IPS-18a (cell line): ENCODE data around the gene NEURL1.

Experiments used
- H3K27ac ChIP-seq: one replicate; pipeline ENCODE4 v1.5.1; 2013; ENCODE audit warnings: low read length
- H3K27me3 ChIP-seq: one replicate; pipeline ENCODE4 v1.6.1; 2013; ENCODE audit warnings: mild to moderate bottlenecking, low read length; ENCODE audit not compliant: control insufficient read depth, insufficient read depth
- H3K36me3 ChIP-seq: one replicate; pipeline ENCODE4 v1.6.1; 2013; ENCODE audit warnings: low read depth, low read length; ENCODE audit not compliant: control insufficient read depth
- H3K4me1 ChIP-seq: one replicate; pipeline ENCODE4 v1.6.1; 2013; ENCODE audit warnings: low read depth, low read length; ENCODE audit not compliant: control insufficient read depth
- H3K4me3 ChIP-seq: one replicate; pipeline ENCODE4 v1.5.1; 2013; ENCODE audit warnings: low read length
- H3K9ac ChIP-seq: one replicate; pipeline ENCODE4 v1.6.1; 2013; ENCODE audit warnings: mild to moderate bottlenecking, low read length, moderate library complexity
- H3K9me3 ChIP-seq: one replicate; pipeline ENCODE4 v1.6.1; 2013; ENCODE audit warnings: low read depth, low read length; ENCODE audit not compliant: control insufficient read depth

Gene NEURL1

GRCh38 chr10:103529539-103529938 lies 36.0 kb downstream of the NEURL1 start:
- no peaks in the 10 kb centered on the region for H3K27me3 ChIP-seq
- H3K9ac ChIP-seq = no peak overlapping the region
- no peak overlapping the region for H3K27ac ChIP-seq
- no peaks in the 10 kb centered on the region for H3K9me3 ChIP-seq
- H3K36me3 ChIP-seq = no peaks in the 10 kb centered on the region
- H3K4me1 ChIP-seq = peaks cover 3% of the 10 kb centered on the region
- no peak overlapping the region for H3K4me3 ChIP-seq

GRCh38 chr10:103533827-103534226 lies 40.3 kb downstream of the NEURL1 start:
- no peak overlapping the region for H3K27ac ChIP-seq
- no peak overlapping the region for H3K9ac ChIP-seq
- no peaks in the 10 kb centered on the region for H3K27me3 ChIP-seq

GRCh38 chr10:103534621-103535498 lies 41.4 kb downstream of the NEURL1 start:
- Histone ChIP-seq H3K9ac (no peak overlapping the region), H3K27ac (no peak overlapping the region), H3K9me3 (no peaks in the 10 kb centered on the region), H3K4me1 (no peaks in the 10 kb centered on the region), H3K36me3 (no peaks in the 10 kb centered on the region), H3K4me3 (no peak overlapping the region), H3K27me3 (no peaks in the 10 kb centered on the region)

More at GRCh38 chr10:103533827-103534226, 40.3 kb downstream of the NEURL1 start:
- Histone ChIP-seq H3K4me3 (no peak overlapping the region), H3K4me1 (no peaks in the 10 kb centered on the region), H3K36me3 (no peaks in the 10 kb centered on the region), H3K9me3 (no peaks in the 10 kb centered on the region)

GRCh38 chr10:103535595-103535994 lies 42.1 kb downstream of the NEURL1 start:
- H3K4me3 ChIP-seq = no peak overlapping the region
- H3K27me3 ChIP-seq = no peaks in the 10 kb centered on the region
- no peaks in the 10 kb centered on the region for H3K4me1 ChIP-seq
- no peak overlapping the region for H3K27ac ChIP-seq
- H3K9ac ChIP-seq = no peak overlapping the region
- no peaks in the 10 kb centered on the region for H3K36me3 ChIP-seq
- no peaks in the 10 kb centered on the region for H3K9me3 ChIP-seq

GRCh38 chr10:103539751-103540150 lies 46.2 kb downstream of the NEURL1 start:
- Histone ChIP-seq H3K4me1 (peaks cover 12% of the 10 kb centered on the region), H3K9me3 (no peaks in the 10 kb centered on the region)

GRCh38 chr10:103540722-103541121 lies 47.2 kb downstream of the NEURL1 start:
- Histone ChIP-seq H3K4me1 (peaks cover 12% of the 10 kb centered on the region), H3K36me3 (no peaks in the 10 kb centered on the region), H3K27ac (no peak overlapping the region), H3K9ac (no peak overlapping the region), H3K4me3 (no peak overlapping the region), H3K27me3 (no peaks in the 10 kb centered on the region), H3K9me3 (no peaks in the 10 kb centered on the region)

More at GRCh38 chr10:103539751-103540150, 46.2 kb downstream of the NEURL1 start:
- H3K27ac ChIP-seq = no peak overlapping the region
- no peak overlapping the region for H3K9ac ChIP-seq
- H3K4me3 ChIP-seq = no peak overlapping the region
- no peaks in the 10 kb centered on the region for H3K36me3 ChIP-seq
- H3K27me3 ChIP-seq = no peaks in the 10 kb centered on the region

- peaks cover 12% of the 10 kb centered on the region for H3K4me1 ChIP-seq
- H3K27ac ChIP-seq = no peak overlapping the region
Measured at GRCh38 chr10:103541616-103542015, 48.1 kb downstream of the NEURL1 start.

GRCh38 chr10:103542764-103543616 lies 49.5 kb downstream of the NEURL1 start:
- Histone ChIP-seq H3K4me3 (peak overlapping the region; percentile 48), H3K36me3 (no peaks in the 10 kb centered on the region), H3K4me1 (peaks cover 12% of the 10 kb centered on the region), H3K27ac (no peak overlapping the region), H3K9me3 (no peaks in the 10 kb centered on the region), H3K9ac (peak overlapping the region; percentile 2), H3K27me3 (no peaks in the 10 kb centered on the region)

More at GRCh38 chr10:103541616-103542015, 48.1 kb downstream of the NEURL1 start:
- Histone ChIP-seq H3K9ac (no peak overlapping the region), H3K9me3 (no peaks in the 10 kb centered on the region), H3K36me3 (no peaks in the 10 kb centered on the region), H3K4me3 (no peak overlapping the region), H3K27me3 (no peaks in the 10 kb centered on the region)

DNA sequence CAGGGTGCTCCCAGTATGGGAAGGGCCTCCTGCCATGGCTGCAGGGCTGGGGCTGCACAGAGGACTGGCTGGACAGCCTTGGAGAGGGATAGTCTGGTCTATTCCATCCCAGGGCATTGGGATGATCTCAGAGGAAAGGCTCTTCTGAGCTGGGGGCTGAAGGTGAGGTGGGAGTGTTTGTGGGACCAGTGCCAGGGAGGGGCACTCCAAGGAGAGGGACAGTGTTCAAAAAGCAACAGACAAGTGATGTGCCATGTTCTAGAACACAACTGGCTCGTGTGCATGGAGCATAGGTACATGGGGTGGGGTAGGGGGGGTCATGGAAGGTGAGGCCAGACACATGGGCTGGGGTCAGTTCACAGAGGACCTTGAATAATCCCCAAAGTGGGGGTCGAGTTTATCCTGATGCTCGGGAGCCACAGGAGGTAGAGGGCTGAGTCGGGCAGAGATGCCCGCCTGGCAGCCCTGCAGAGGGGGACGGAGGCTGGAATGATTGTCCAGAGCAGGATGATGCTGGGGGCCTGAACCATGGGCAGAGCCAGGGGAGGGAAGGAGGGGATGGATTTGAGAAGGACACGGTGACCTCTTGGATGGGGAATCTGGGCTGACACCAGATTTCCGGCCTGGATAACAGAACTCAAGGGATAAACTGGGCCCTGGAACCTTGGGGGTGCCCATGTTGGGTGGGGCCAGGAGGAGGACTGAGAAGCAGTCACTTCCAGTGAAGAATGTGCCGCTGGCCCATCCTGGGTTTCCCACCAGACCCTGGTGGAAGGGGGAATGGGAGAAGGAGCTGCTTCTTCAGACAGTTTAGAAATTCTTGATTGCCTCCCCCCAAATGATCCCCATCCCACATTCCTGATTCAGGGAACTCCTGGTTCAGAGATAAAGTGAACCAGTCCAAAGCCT lies 50.4 kb downstream of the NEURL1 start:
- H3K9ac ChIP-seq = no peak overlapping the region

DNA sequence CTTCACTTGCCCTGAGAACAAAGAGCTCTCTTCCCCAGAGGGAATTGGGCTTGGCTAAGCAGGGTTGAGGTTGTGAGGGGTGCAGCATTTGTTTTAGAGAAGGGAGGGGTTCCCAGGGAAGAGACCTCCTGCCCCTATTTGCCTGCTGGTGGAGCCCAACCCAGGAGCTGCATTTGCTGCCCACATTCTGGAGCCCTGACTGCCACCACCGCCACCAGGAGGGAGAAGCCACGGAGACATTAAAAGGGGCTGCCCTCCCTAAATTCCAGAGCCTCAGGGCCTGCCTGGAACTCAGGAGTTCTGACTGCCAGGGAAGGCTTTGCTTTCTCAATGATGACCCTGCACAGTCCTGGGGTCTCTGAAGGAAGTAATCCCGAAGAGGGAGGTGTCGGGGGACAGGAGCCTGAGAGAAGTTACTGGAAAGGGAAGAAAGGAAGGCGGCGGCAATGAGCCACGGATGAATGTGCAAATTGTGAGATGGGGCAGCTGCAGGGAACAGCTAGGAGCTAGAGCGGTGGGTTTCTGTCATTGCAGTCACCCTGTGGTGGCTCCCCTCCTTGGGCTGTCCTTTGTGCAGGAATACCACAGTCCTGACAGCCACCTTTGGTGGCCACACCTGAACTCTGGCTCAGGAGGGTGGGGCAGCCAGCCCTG lies 51.3 kb downstream of the NEURL1 start:
- H3K27me3 ChIP-seq = no peaks in the 10 kb centered on the region
- no peaks in the 10 kb centered on the region for H3K36me3 ChIP-seq
- no peak overlapping the region for H3K4me3 ChIP-seq
- no peak overlapping the region for H3K27ac ChIP-seq
- H3K9me3 ChIP-seq = no peaks in the 10 kb centered on the region
- H3K9ac ChIP-seq = no peak overlapping the region
- peaks cover 12% of the 10 kb centered on the region for H3K4me1 ChIP-seq

More for the DNA sequence above, 50.4 kb downstream of the NEURL1 start:
- no peaks in the 10 kb centered on the region for H3K9me3 ChIP-seq
- no peak overlapping the region for H3K4me3 ChIP-seq
- H3K27me3 ChIP-seq = no peaks in the 10 kb centered on the region
- H3K4me1 ChIP-seq = peaks cover 12% of the 10 kb centered on the region
- H3K36me3 ChIP-seq = no peaks in the 10 kb centered on the region
- no peak overlapping the region for H3K27ac ChIP-seq
